WTC11 (cell line): ENCODE measurements around the gene LOX. TPM values are rescaled to one million over a fixed set of nuclear protein-coding genes. Genes with fewer than 3 reads are reported as not detected.

ENCODE experiments used
- ATAC-seq: fragments of 200-7000 bp; cut with Tn5 transposase; 2 replicates; pipeline ENCODE4 v1.10.0; 2021; ENCODE audit warnings: mild to moderate bottlenecking, moderate library complexity
- CTCF ChIA-PET: fragments of 300-600 bp; sonication (Branson Sonifier 250); formaldehyde crosslinking; loops from one replicate; lab custom pipeline; 2021; ENCODE audit warnings: antibody characterized with exemption; lab: Charles Lee
- POLR2A ChIA-PET: fragments of 350-600 bp; sonication (Branson Sonifier 250); formaldehyde crosslinking; loops from one replicate; lab custom pipeline; 2021; ENCODE audit warnings: antibody characterized with exemption; lab: Charles Lee
- DNase-seq: peaks from one replicate; pipeline ENCODE4 v3.0.0; 2021; ENCODE audit warnings: low spot score
- H3K27ac Mint-ChIP-seq: 2 replicates; pipeline ENCODE4 v1.8.0; 2021; ENCODE audit warnings: mixed read lengths
- H3K27me3 Mint-ChIP-seq: 2 replicates; pipeline ENCODE4 v1.8.0; 2021; ENCODE audit warnings: low read depth, mild to moderate bottlenecking, moderate library complexity, mixed read lengths
- H3K36me3 Mint-ChIP-seq: 2 replicates; pipeline ENCODE4 v1.8.0; 2021; ENCODE audit warnings: mixed read lengths
- H3K4me1 Mint-ChIP-seq: 2 replicates; pipeline ENCODE4 v1.8.0; 2022; ENCODE audit warnings: mixed read lengths
- H3K4me3 Mint-ChIP-seq: 2 replicates; pipeline ENCODE4 v1.8.0; 2021; ENCODE audit warnings: mild to moderate bottlenecking, moderate library complexity, mixed read lengths
- H3K9me3 Mint-ChIP-seq: 2 replicates; pipeline ENCODE4 v1.8.0; 2021; ENCODE audit warnings: mixed read lengths
- CBFB ChIP-seq: sonication (generic); formaldehyde crosslinking; IDR thresholded peaks from 2 replicates; pipeline ENCODE4 v1.8.1; 2022; ENCODE audit warnings: mild to moderate bottlenecking, low read depth, missing genetic modification reagents
- CREB1 ChIP-seq: sonication (generic); formaldehyde crosslinking; IDR thresholded peaks from 2 replicates; pipeline ENCODE4 v1.8.0; 2023; ENCODE audit warnings: mild to moderate bottlenecking, missing genetic modification reagents
- ESRRA ChIP-seq: sonication (generic); formaldehyde crosslinking; IDR thresholded peaks from 2 replicates; pipeline ENCODE4 v1.8.1; 2022; ENCODE audit warnings: mild to moderate bottlenecking, missing genetic modification reagents, borderline replicate concordance
- JAZF1 ChIP-seq: fragments of 250-450 bp; sonication (Bioruptor Pico); IDR thresholded peaks from 2 replicates; pipeline ENCODE4 v1.9.0; 2021; ENCODE audit warnings: moderate library complexity, mild to moderate bottlenecking, inconsistent platforms
- JUN ChIP-seq: sonication (generic); formaldehyde crosslinking; IDR thresholded peaks from 2 replicates; pipeline ENCODE4 v1.8.0; 2023; ENCODE audit warnings: mild to moderate bottlenecking, missing genetic modification reagents
- MXD4 ChIP-seq: fragments of 250-450 bp; sonication (Bioruptor Pico); IDR thresholded peaks from 2 replicates; pipeline ENCODE4 v1.8.0; 2021; ENCODE audit warnings: mild to moderate bottlenecking, moderate library complexity, borderline replicate concordance
- NFYB ChIP-seq: sonication (generic); formaldehyde crosslinking; conservative IDR thresholded peaks from 2 replicates; pipeline ENCODE4 v1.8.0; 2022; ENCODE audit warnings: low read depth, missing genetic modification reagents
- TEAD1 ChIP-seq: sonication (generic); formaldehyde crosslinking; IDR thresholded peaks from 2 replicates; pipeline ENCODE4 v1.8.0; 2022; ENCODE audit warnings: mild to moderate bottlenecking, missing genetic modification reagents
- ZBTB21 ChIP-seq: sonication (generic); formaldehyde crosslinking; IDR thresholded peaks from 2 replicates; pipeline ENCODE4 v1.8.1; 2023; ENCODE audit warnings: mild to moderate bottlenecking, missing genetic modification reagents, borderline replicate concordance
- ZNF423 ChIP-seq: fragments of 250-450 bp; sonication (Bioruptor Pico); IDR thresholded peaks from 2 replicates; pipeline ENCODE4 v2.1.2; 2022; ENCODE audit warnings: mild to moderate bottlenecking, moderate library complexity
- total RNA-seq: library from RNA; stranded (reverse); gene quantifications from 3 replicates; pipeline ENCODE4 v1.2.3, GENCODE V29; 2021
- TF ChIP-seq, protein P1 (sequence below): sonication (generic); formaldehyde crosslinking; IDR thresholded peaks from 2 replicates; pipeline ENCODE4 v1.8.1; 2023; ENCODE audit warnings: mild to moderate bottlenecking, missing genetic modification reagents, moderate library complexity
- TF ChIP-seq, protein P2 (sequence below): sonication (generic); formaldehyde crosslinking; IDR thresholded peaks from 2 replicates; pipeline ENCODE4 v1.8.0; 2023; ENCODE audit warnings: missing genetic modification reagents, mild to moderate bottlenecking, borderline replicate concordance
- TF ChIP-seq, protein P3 (sequence below): fragments of 250-450 bp; sonication (Bioruptor Pico); IDR thresholded peaks from 2 replicates; pipeline ENCODE4 v1.8.0; 2021; ENCODE audit warnings: mild to moderate bottlenecking
- TF ChIP-seq, protein P4 (sequence below): sonication (generic); formaldehyde crosslinking; IDR thresholded peaks from 2 replicates; pipeline ENCODE4 v1.8.1; 2023; ENCODE audit warnings: mild to moderate bottlenecking, missing genetic modification reagents, borderline replicate concordance
- TF ChIP-seq, protein P5 (sequence below): sonication (generic); formaldehyde crosslinking; IDR thresholded peaks from 2 replicates; pipeline ENCODE4 v1.8.0; 2023; ENCODE audit warnings: mild to moderate bottlenecking, missing genetic modification reagents
- TF ChIP-seq, protein P6 (sequence below): fragments of 250-450 bp; sonication (Bioruptor Pico); IDR thresholded peaks from 2 replicates; pipeline ENCODE4 v1.9.0; 2021; ENCODE audit warnings: mild to moderate bottlenecking

LOX gene
- total RNA-seq, 1 experiment from 2014 or later, result 1.3 TPM

DNA sequence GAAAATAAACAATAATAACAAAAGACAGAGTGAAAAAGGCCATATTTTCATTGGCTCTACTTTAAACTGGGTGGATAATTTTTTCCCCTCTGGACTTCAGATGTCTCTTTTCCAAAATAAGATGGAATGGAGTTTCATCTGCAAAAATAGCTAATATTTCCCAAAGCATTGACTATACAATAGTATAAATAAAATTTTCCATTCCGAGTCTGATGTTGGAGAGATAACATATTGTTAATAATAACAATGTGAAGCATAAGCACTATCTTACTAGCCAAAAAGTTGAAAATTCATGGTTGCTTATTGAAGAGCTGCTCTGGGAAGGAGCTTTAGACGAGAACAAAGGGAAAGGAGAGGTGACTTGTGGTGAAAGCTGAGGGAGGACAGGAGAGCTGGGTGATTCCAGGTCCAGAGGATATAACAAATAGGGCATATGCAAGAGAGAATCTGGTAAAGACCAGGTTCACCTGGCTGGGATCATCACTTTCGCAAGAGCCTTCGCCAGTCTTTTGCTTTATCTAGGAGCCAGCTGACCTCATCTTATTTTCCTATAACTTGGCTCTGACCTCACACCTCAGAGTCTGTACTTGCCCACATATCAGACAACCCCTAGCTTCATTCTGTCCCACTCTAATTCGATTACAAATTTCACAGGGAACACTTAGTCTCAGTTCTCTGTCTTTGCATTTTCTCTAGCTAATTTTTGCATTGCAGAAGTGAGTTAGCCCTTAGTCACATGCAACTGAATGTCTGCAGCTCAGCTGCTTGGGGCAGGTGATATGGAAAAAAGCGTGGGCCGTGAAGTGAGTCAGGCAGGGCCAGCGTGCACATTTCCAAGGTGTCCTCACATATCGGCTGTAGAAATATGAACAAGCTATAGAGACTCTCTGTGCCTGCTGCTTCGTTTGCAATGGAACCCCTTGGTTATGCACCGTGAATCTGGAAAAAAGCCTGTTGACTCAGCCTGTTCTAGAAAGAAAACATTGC, 43.7 kb upstream of the LOX start:
- H3K27me3 Mint-ChIP-seq, result no peaks in the 10 kb centered on the region
- peaks cover 28% of the 10 kb centered on the region for H3K4me1 Mint-ChIP-seq
- TF ChIP-seq, protein P1, sequence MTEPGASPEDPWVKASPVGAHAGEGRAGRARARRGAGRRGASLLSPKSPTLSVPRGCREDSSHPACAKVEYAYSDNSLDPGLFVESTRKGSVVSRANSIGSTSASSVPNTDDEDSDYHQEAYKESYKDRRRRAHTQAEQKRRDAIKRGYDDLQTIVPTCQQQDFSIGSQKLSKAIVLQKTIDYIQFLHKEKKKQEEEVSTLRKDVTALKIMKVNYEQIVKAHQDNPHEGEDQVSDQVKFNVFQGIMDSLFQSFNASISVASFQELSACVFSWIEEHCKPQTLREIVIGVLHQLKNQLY, result no peak
- no peak for TF ChIP-seq TEAD1 (CRISPR knock-in tag)
- TF ChIP-seq, protein P2, sequence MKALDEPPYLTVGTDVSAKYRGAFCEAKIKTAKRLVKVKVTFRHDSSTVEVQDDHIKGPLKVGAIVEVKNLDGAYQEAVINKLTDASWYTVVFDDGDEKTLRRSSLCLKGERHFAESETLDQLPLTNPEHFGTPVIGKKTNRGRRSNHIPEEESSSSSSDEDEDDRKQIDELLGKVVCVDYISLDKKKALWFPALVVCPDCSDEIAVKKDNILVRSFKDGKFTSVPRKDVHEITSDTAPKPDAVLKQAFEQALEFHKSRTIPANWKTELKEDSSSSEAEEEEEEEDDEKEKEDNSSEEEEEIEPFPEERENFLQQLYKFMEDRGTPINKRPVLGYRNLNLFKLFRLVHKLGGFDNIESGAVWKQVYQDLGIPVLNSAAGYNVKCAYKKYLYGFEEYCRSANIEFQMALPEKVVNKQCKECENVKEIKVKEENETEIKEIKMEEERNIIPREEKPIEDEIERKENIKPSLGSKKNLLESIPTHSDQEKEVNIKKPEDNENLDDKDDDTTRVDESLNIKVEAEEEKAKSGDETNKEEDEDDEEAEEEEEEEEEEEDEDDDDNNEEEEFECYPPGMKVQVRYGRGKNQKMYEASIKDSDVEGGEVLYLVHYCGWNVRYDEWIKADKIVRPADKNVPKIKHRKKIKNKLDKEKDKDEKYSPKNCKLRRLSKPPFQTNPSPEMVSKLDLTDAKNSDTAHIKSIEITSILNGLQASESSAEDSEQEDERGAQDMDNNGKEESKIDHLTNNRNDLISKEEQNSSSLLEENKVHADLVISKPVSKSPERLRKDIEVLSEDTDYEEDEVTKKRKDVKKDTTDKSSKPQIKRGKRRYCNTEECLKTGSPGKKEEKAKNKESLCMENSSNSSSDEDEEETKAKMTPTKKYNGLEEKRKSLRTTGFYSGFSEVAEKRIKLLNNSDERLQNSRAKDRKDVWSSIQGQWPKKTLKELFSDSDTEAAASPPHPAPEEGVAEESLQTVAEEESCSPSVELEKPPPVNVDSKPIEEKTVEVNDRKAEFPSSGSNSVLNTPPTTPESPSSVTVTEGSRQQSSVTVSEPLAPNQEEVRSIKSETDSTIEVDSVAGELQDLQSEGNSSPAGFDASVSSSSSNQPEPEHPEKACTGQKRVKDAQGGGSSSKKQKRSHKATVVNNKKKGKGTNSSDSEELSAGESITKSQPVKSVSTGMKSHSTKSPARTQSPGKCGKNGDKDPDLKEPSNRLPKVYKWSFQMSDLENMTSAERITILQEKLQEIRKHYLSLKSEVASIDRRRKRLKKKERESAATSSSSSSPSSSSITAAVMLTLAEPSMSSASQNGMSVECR (CRISPR knock-in tag), result no peak
- no peak for TF ChIP-seq JAZF1 (CRISPR knock-in tag)
- TF ChIP-seq, protein P3, sequence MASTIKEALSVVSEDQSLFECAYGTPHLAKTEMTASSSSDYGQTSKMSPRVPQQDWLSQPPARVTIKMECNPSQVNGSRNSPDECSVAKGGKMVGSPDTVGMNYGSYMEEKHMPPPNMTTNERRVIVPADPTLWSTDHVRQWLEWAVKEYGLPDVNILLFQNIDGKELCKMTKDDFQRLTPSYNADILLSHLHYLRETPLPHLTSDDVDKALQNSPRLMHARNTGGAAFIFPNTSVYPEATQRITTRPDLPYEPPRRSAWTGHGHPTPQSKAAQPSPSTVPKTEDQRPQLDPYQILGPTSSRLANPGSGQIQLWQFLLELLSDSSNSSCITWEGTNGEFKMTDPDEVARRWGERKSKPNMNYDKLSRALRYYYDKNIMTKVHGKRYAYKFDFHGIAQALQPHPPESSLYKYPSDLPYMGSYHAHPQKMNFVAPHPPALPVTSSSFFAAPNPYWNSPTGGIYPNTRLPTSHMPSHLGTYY (CRISPR knock-in tag), result no peak
- no peak for TF ChIP-seq CREB1 (CRISPR knock-in tag)
- TF ChIP-seq, protein P4, sequence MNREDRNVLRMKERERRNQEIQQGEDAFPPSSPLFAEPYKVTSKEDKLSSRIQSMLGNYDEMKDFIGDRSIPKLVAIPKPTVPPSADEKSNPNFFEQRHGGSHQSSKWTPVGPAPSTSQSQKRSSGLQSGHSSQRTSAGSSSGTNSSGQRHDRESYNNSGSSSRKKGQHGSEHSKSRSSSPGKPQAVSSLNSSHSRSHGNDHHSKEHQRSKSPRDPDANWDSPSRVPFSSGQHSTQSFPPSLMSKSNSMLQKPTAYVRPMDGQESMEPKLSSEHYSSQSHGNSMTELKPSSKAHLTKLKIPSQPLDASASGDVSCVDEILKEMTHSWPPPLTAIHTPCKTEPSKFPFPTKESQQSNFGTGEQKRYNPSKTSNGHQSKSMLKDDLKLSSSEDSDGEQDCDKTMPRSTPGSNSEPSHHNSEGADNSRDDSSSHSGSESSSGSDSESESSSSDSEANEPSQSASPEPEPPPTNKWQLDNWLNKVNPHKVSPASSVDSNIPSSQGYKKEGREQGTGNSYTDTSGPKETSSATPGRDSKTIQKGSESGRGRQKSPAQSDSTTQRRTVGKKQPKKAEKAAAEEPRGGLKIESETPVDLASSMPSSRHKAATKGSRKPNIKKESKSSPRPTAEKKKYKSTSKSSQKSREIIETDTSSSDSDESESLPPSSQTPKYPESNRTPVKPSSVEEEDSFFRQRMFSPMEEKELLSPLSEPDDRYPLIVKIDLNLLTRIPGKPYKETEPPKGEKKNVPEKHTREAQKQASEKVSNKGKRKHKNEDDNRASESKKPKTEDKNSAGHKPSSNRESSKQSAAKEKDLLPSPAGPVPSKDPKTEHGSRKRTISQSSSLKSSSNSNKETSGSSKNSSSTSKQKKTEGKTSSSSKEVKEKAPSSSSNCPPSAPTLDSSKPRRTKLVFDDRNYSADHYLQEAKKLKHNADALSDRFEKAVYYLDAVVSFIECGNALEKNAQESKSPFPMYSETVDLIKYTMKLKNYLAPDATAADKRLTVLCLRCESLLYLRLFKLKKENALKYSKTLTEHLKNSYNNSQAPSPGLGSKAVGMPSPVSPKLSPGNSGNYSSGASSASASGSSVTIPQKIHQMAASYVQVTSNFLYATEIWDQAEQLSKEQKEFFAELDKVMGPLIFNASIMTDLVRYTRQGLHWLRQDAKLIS, result no peak
- TF ChIP-seq ZBTB21 (CRISPR knock-in tag), result no peak
- TF ChIP-seq, protein P5, sequence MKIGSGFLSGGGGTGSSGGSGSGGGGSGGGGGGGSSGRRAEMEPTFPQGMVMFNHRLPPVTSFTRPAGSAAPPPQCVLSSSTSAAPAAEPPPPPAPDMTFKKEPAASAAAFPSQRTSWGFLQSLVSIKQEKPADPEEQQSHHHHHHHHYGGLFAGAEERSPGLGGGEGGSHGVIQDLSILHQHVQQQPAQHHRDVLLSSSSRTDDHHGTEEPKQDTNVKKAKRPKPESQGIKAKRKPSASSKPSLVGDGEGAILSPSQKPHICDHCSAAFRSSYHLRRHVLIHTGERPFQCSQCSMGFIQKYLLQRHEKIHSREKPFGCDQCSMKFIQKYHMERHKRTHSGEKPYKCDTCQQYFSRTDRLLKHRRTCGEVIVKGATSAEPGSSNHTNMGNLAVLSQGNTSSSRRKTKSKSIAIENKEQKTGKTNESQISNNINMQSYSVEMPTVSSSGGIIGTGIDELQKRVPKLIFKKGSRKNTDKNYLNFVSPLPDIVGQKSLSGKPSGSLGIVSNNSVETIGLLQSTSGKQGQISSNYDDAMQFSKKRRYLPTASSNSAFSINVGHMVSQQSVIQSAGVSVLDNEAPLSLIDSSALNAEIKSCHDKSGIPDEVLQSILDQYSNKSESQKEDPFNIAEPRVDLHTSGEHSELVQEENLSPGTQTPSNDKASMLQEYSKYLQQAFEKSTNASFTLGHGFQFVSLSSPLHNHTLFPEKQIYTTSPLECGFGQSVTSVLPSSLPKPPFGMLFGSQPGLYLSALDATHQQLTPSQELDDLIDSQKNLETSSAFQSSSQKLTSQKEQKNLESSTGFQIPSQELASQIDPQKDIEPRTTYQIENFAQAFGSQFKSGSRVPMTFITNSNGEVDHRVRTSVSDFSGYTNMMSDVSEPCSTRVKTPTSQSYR (CRISPR knock-in tag), result no peak
- no peak for TF ChIP-seq CBFB (CRISPR knock-in tag)
- TF ChIP-seq, protein P6, sequence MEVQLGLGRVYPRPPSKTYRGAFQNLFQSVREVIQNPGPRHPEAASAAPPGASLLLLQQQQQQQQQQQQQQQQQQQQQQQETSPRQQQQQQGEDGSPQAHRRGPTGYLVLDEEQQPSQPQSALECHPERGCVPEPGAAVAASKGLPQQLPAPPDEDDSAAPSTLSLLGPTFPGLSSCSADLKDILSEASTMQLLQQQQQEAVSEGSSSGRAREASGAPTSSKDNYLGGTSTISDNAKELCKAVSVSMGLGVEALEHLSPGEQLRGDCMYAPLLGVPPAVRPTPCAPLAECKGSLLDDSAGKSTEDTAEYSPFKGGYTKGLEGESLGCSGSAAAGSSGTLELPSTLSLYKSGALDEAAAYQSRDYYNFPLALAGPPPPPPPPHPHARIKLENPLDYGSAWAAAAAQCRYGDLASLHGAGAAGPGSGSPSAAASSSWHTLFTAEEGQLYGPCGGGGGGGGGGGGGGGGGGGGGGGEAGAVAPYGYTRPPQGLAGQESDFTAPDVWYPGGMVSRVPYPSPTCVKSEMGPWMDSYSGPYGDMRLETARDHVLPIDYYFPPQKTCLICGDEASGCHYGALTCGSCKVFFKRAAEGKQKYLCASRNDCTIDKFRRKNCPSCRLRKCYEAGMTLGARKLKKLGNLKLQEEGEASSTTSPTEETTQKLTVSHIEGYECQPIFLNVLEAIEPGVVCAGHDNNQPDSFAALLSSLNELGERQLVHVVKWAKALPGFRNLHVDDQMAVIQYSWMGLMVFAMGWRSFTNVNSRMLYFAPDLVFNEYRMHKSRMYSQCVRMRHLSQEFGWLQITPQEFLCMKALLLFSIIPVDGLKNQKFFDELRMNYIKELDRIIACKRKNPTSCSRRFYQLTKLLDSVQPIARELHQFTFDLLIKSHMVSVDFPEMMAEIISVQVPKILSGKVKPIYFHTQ (CRISPR knock-in tag), result no peak
- TF ChIP-seq JUN (CRISPR knock-in tag), result no peak
- TF ChIP-seq ZNF423 (CRISPR knock-in tag), result no peak
- TF ChIP-seq MXD4 (CRISPR knock-in tag), result no peak
- TF ChIP-seq ESRRA (CRISPR knock-in tag), result no peak
- no peak for TF ChIP-seq NFYB (CRISPR knock-in tag)
- no peak overlapping the region for H3K27ac Mint-ChIP-seq
- H3K36me3 Mint-ChIP-seq, result no peaks in the 10 kb centered on the region
- ATAC-seq (no peak; the same call in 1 of the 2 replicates), DNase-seq (no peak)
- POLR2A ChIA-PET, result no interaction called here
- H3K9me3 Mint-ChIP-seq, result no peaks in the 10 kb centered on the region
- CTCF ChIA-PET, result interaction anchor here (0.9 to 1.6 kb wide), 3 partner anchors 12 to 35 kb away, joined by 3 to 4 read pairs (median 3); no protein-coding TSS in a partner anchor
- no peak overlapping the region for H3K4me3 Mint-ChIP-seq
